Measurements from ENCODE around the gene SCFD2. TPM values are rescaled to one million over a fixed set of nuclear protein-coding genes. Genes with fewer than 3 reads are reported as not detected.

The SCFD2 gene
- total and polyA plus RNA-seq, 4 donors = 4.3 to 28.8 (median 7.4) TPM

GRCh38 chr4:52962721-52963120 is 403.1 kb downstream of the SCFD2 start (continued):
- no peak for TF ChIP-seq REST (IDR thresholded peaks at IDR 0.05)
- TF ChIP-seq JUND (IDR thresholded peaks at IDR 0.05) = no peak
- TF ChIP-seq ZBTB33 (IDR thresholded peaks at IDR 0.05) = no peak
- TF ChIP-seq NR2F2 (IDR thresholded peaks at IDR 0.05) = no peak
- TF ChIP-seq RAD21 (IDR thresholded peaks at IDR 0.05) = no peak

- no peaks in the 10 kb centered on the region for H3K9me3 ChIP-seq (ENCODE audit: control insufficient read depth in 4 of 4, low read length in 3 of 4)
- H3K27ac ChIP-seq (ENCODE audit: low read depth in 1 of 2, low read length in 2 of 2) = no peak overlapping the region
- WGBS = 94% methylated on average over 3 of the region's 3 CpGs
Observed at GRCh38 chr4:52961666-52962412, 404.0 kb downstream of the SCFD2 start.

More at GRCh38 chr4:52961666-52962412, 404.0 kb downstream of the SCFD2 start:
- TF ChIP-seq REST (IDR thresholded peaks at IDR 0.05) (no peak), SP1 (IDR thresholded peaks at IDR 0.05) (no peak), HNF4A (conservative IDR thresholded peaks at IDR 0.05) (no peak), GABPA (IDR thresholded peaks at IDR 0.05 in 1 of 2, conservative IDR thresholded peaks at IDR 0.05 in 1 of 2) (no peak), TAF1 (conservative IDR thresholded peaks at IDR 0.05) (no peak), RXRA (IDR thresholded peaks at IDR 0.05) (no peak), MAX (IDR thresholded peaks at IDR 0.05) (no peak), HNF4G (IDR thresholded peaks at IDR 0.05) (no peak), EGR1 (IDR thresholded peaks at IDR 0.05; ENCODE audit: low read depth in 2 of 2) (no peak)
- Histone ChIP-seq H3K9ac (ENCODE audit: low read depth in 1 of 2, low read length in 2 of 2) (no peak overlapping the region), H3K27me3 (ENCODE audit: control insufficient read depth in 4 of 4, insufficient read depth in 4 of 4, low read length in 3 of 4) (no peaks in the 10 kb centered on the region), H3K4me1 (ENCODE audit: control insufficient read depth in 4 of 4, insufficient read depth in 4 of 4, low read length in 3 of 4) (peaks cover 0 to 3% (median 0%) of the 10 kb centered on the region in 4 donors), H3K36me3 (ENCODE audit: control insufficient read depth in 4 of 4, insufficient read depth in 3 of 4, low read depth in 1 of 4, low read length in 3 of 4) (no peaks in the 10 kb centered on the region), H3K4me3 (ENCODE audit: low read depth in 1 of 3, low read length in 3 of 3) (no peak overlapping the region)
- DNase-seq (ENCODE audit: low spot score) = no peak
